ENCODE data around the gene MROH7.

The MROH7 gene

GRCh38 chr1:54728027-54728426, 86.4 kb downstream of the MROH7 start:
- no peak for DNase-seq (ENCODE audit: low read depth)
- H3K4me3 ChIP-seq (ENCODE audit: low read depth, low read length), result no peak overlapping the region
- TF ChIP-seq CTCF (IDR thresholded peaks at IDR 0.05; ENCODE audit: control insufficient read depth, extremely low read depth, insufficient read depth), result no peak

- no peak for DNase-seq (ENCODE audit: low read depth)
- no peak for TF ChIP-seq CTCF (IDR thresholded peaks at IDR 0.05; ENCODE audit: control insufficient read depth, extremely low read depth, insufficient read depth)
- no peak overlapping the region for H3K4me3 ChIP-seq (ENCODE audit: low read depth, low read length)
Measured at GRCh38 chr1:54736685-54737084, 95.1 kb downstream of the MROH7 start.

GRCh38 chr1:54738244-54738643, 96.7 kb downstream of the MROH7 start:
- H3K4me3 ChIP-seq (ENCODE audit: low read depth, low read length), result no peak overlapping the region
- TF ChIP-seq CTCF (IDR thresholded peaks at IDR 0.05; ENCODE audit: control insufficient read depth, extremely low read depth, insufficient read depth), result no peak
- DNase-seq (ENCODE audit: low read depth), result no peak

GRCh38 chr1:54741531-54741930, 99.9 kb downstream of the MROH7 start:
- TF ChIP-seq CTCF (IDR thresholded peaks at IDR 0.05; ENCODE audit: control insufficient read depth, extremely low read depth, insufficient read depth), result no peak
- no peak for DNase-seq (ENCODE audit: low read depth)
- H3K4me3 ChIP-seq (ENCODE audit: low read depth, low read length), result no peak overlapping the region

GRCh38 chr1:54742282-54742681, 100.7 kb downstream of the MROH7 start:
- no peak for TF ChIP-seq CTCF (IDR thresholded peaks at IDR 0.05; ENCODE audit: control insufficient read depth, extremely low read depth, insufficient read depth)
- no peak for DNase-seq (ENCODE audit: low read depth)
- H3K4me3 ChIP-seq (ENCODE audit: low read depth, low read length), result no peak overlapping the region

GRCh38 chr1:54743416-54744226, 102.0 kb downstream of the MROH7 start:
- H3K4me3 ChIP-seq (ENCODE audit: low read depth, low read length), result no peak overlapping the region
- no peak for DNase-seq (ENCODE audit: low read depth)
- TF ChIP-seq CTCF (IDR thresholded peaks at IDR 0.05; ENCODE audit: control insufficient read depth, extremely low read depth, insufficient read depth), result no peak

- no peak for DNase-seq (ENCODE audit: low read depth)
- TF ChIP-seq CTCF (IDR thresholded peaks at IDR 0.05; ENCODE audit: control insufficient read depth, extremely low read depth, insufficient read depth), result no peak
- H3K4me3 ChIP-seq (ENCODE audit: low read depth, low read length), result no peak overlapping the region
Measured at GRCh38 chr1:54744696-54745095, 103.1 kb downstream of the MROH7 start.
